Smooth muscle cell (in vitro differentiated cells): ENCODE results near the gene NMT2. TPM values are rescaled to one million over a fixed set of nuclear protein-coding genes. Genes with fewer than 3 reads are reported as not detected.

Experiments used
- DNase-seq: peaks from one replicate; lab custom pipeline; 2025; ENCODE audit not compliant: unreplicated experiment; lab: John Stamatoyannopoulos, UW
- H2AFZ ChIP-seq: fragments of 200-600 bp; sonication (generic); 2 replicates; pipeline ENCODE4 v1.6.0; 2016; ENCODE audit warnings: antibody characterized with exemption, low read depth, mild to moderate bottlenecking
- H3F3A ChIP-seq: fragments of 200-600 bp; sonication (generic); 2 replicates; pipeline ENCODE4 v1.6.0; 2017; ENCODE audit warnings: antibody characterized with exemption, low read depth
- H3K27ac ChIP-seq: fragments of 200-600 bp; sonication (generic); 2 replicates; pipeline ENCODE4 v1.5.1; 2016; ENCODE audit warnings: low read depth, mild to moderate bottlenecking
- H3K27me3 ChIP-seq: fragments of 200-600 bp; sonication (generic); 2 replicates; pipeline ENCODE4 v1.6.1; 2016; ENCODE audit warnings: low read depth, mild to moderate bottlenecking
- H3K36me3 ChIP-seq: fragments of 200-600 bp; sonication (generic); 2 replicates; pipeline ENCODE4 v1.5.1; 2016; ENCODE audit warnings: low read depth
- H3K4me1 ChIP-seq: fragments of 200-600 bp; sonication (generic); 2 replicates; pipeline ENCODE4 v1.5.1; 2016; ENCODE audit warnings: low read depth
- H3K4me2 ChIP-seq: fragments of 200-600 bp; sonication (generic); 2 replicates; pipeline ENCODE4 v1.6.0; 2016; ENCODE audit warnings: mild to moderate bottlenecking
- H3K4me3 ChIP-seq: fragments of 200-600 bp; sonication (generic); 2 replicates; pipeline ENCODE4 v1.5.1; 2016; ENCODE audit warnings: mild to moderate bottlenecking
- H3K79me2 ChIP-seq: fragments of 200-600 bp; sonication (generic); 2 replicates; pipeline ENCODE4 v1.6.0; 2016; ENCODE audit warnings: low read depth, mild to moderate bottlenecking
- H3K9ac ChIP-seq: fragments of 200-600 bp; sonication (generic); 2 replicates; pipeline ENCODE4 v1.6.0; 2016; ENCODE audit warnings: low read depth
- H3K9me3 ChIP-seq: fragments of 200-600 bp; sonication (generic); replicated peaks from 2 replicates; pipeline ENCODE4 v1.5.1; 2016; ENCODE audit warnings: low read depth
- H4K20me1 ChIP-seq: fragments of 200-600 bp; sonication (generic); 2 replicates; pipeline ENCODE4 v1.6.0; 2016; ENCODE audit warnings: low read depth
- CTCF ChIP-seq: fragments of 200-600 bp; sonication (generic); IDR thresholded peaks from 2 replicates; pipeline ENCODE4 v1.5.1; 2017; ENCODE audit warnings: borderline replicate concordance, mild to moderate bottlenecking, antibody characterized with exemption; ENCODE audit not compliant: insufficient read depth, poor library complexity, severe bottlenecking
- WGBS: methylation state at CpG from one replicate; pipeline ENCODE4 v1.1.7; 2016; ENCODE audit warnings: low lambda C conversion rate; 5-methylcytosine and 5-hydroxymethylcytosine counted together
- polyA plus RNA-seq: library from polyadenylated mRNA; unstranded; fragments of >200 nt; fragmentation: Nextera tagmentation; extraction: Ambion mirVana; gene quantifications from 2 replicates; pipeline ENCODE4 v1.2.1, GENCODE V29; 2016
- total RNA-seq: library from RNA; depleted of rRNA; stranded (reverse); fragments of >200 nt; gene quantifications from 2 replicates; pipeline ENCODE4 v1.2.3, GENCODE V29; 2014

NMT2 gene
- total and polyA plus RNA-seq, 2 experiments from 2014 or later = 9.4 to 9.5 TPM

DNA sequence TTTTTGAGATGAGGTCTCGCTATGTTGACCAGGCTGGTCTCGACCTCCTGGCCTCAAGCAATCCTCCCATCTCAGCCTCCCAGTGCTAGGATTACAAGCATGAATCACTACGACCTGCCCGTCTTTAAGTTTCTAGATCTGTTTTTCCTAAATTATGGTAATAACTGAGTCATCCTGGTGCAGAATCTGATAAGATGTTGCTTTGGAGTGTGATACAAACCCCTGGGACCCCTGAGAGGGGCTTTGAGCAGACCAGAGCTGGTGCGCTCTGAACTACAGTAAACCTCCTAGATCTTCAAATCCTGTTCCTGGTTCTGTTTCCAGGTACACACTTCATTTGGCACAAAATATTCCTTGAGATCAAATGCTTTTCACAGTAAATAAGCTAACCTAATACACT is 37.2 kb downstream of the NMT2 start:
- Histone ChIP-seq H3K79me2 (no peaks in the 10 kb centered on the region), H2AFZ (no peak overlapping the region), H3K4me2 (no peak overlapping the region), H3K27ac (no peak overlapping the region), H3K4me1 (no peaks in the 10 kb centered on the region), H4K20me1 (no peaks in the 10 kb centered on the region), H3K4me3 (no peak overlapping the region), H3K9ac (no peak overlapping the region), H3K36me3 (peaks cover 3% of the 10 kb centered on the region), H3K9me3 (no peaks in the 10 kb centered on the region), H3F3A (no peaks in the 10 kb centered on the region), H3K27me3 (no peaks in the 10 kb centered on the region)
- 93% methylated on average over 5 of the region's 5 CpGs for WGBS
- no peak for DNase-seq
- no peak for TF ChIP-seq CTCF

DNA sequence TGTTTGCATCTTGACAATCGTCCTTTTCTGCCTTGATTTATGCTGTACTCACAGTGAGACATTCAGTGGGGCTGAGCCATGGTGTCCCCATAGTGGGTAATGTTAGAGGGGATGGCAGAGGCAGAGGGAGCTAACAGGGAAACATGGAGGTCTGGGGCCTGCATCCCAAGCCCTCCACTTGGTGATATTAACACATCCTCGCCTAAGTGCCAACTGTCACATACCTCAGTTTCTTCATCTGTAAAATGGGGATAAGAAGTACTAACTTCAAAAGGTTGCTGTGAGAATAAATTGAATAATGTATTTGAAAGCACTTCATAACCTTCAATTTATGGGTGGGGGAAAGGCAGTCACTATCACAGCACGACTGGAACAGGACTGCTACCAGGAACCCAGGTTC is 43.6 kb downstream of the NMT2 start:
- peaks cover 3% of the 10 kb centered on the region for H3K36me3 ChIP-seq
- WGBS = 97% methylated on average over 3 of the region's 3 CpGs
- H3F3A ChIP-seq = no peaks in the 10 kb centered on the region

DNA sequence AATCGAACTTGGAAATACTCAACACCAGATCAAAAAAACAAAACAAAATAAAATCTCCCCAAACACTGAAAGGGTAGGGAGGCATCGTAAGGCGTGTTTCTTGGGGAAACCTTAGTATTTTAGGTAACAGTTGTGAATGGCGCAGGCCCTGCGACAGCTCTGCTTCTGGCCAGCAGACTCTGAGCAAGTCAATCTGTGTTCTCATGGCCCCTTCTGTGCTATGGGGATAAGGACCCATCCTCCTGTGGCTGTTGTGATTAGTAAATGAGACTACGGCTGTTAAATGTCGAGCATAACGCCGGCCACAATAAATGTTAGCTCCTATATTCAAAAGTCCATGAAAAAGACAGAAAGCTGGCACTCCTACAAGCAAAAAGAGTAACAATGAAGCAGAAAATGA is 44.3 kb downstream of the NMT2 start:
- Histone ChIP-seq H3F3A (no peaks in the 10 kb centered on the region), H3K79me2 (no peaks in the 10 kb centered on the region), H3K27me3 (no peaks in the 10 kb centered on the region), H4K20me1 (no peaks in the 10 kb centered on the region), H3K9me3 (no peaks in the 10 kb centered on the region), H3K4me2 (no peak overlapping the region), H3K27ac (peak overlapping the region; percentile 1), H3K36me3 (peaks cover 3% of the 10 kb centered on the region), H3K4me1 (no peaks in the 10 kb centered on the region), H3K4me3 (no peak overlapping the region), H3K9ac (no peak overlapping the region), H2AFZ (no peak overlapping the region)
- no peak for TF ChIP-seq CTCF
- no peak for DNase-seq
- 97% methylated on average over 9 of the region's 9 CpGs for WGBS

More for the DNA sequence above, 43.6 kb downstream of the NMT2 start:
- Histone ChIP-seq H3K9ac (no peak overlapping the region), H3K4me3 (no peak overlapping the region), H3K9me3 (no peaks in the 10 kb centered on the region), H3K27me3 (no peaks in the 10 kb centered on the region), H2AFZ (no peak overlapping the region), H3K4me2 (no peak overlapping the region), H3K27ac (no peak overlapping the region), H3K4me1 (no peaks in the 10 kb centered on the region), H4K20me1 (no peaks in the 10 kb centered on the region), H3K79me2 (no peaks in the 10 kb centered on the region)
- no peak for DNase-seq
- no peak for TF ChIP-seq CTCF

DNA sequence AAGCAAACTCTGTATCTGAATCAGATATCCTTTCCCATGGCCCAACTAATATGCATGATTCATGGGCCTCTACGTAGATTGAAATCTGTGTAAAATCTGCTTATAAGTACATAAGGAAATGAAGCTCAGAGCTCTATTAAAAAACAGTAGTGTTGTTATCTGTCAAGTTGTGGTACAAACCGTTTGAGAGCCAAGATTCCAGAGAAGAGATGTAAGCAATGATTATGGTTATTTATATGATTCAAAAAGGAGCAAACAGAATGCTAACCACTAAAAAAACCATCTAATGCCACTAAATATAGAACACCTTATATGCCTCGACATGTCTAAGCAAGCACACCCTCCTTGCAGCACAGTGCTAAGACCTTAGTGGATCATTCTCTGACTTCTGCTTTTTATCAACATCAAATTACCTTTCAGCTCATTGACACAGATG is 44.7 kb downstream of the NMT2 start:
- peak overlapping the region; percentile 1 for H3K27ac ChIP-seq
- no peak overlapping the region for H3K4me3 ChIP-seq
- no peaks in the 10 kb centered on the region for H4K20me1 ChIP-seq
- no peak overlapping the region for H3K4me2 ChIP-seq
- TF ChIP-seq CTCF = no peak
- H2AFZ ChIP-seq = no peak overlapping the region
- H3K36me3 ChIP-seq = peaks cover 3% of the 10 kb centered on the region
- no peak overlapping the region for H3K9ac ChIP-seq
- no peaks in the 10 kb centered on the region for H3F3A ChIP-seq
- no peak for DNase-seq
- WGBS = 54% methylated on average over 3 of the region's 3 CpGs
- no peaks in the 10 kb centered on the region for H3K4me1 ChIP-seq
- no peaks in the 10 kb centered on the region for H3K79me2 ChIP-seq
- no peaks in the 10 kb centered on the region for H3K9me3 ChIP-seq
- H3K27me3 ChIP-seq = no peaks in the 10 kb centered on the region
